ENCODE data around the gene PHF19.

PHF19 gene

GRCh38 chr9:120845255-120845654 lies 31.7 kb downstream of the PHF19 start:
- DNase-seq (peak; percentile 35 to 61), ATAC-seq (peak; percentile 43)
- Mint-ChIP-seq H3K4me3 (peak overlapping the region; percentile 99 to 100), H3K9me3 (no peaks in the 10 kb centered on the region), H3K4me1 (peaks cover 73% of the 10 kb centered on the region), H3K27me3 (no peaks in the 10 kb centered on the region), H3K27ac (peak overlapping the region; percentile 94 to 99)

GRCh38 chr9:120842685-120843485 lies 34.1 kb downstream of the PHF19 start, which contains the start of gene PSMD5:
Gene PSMD5, minus strand, starts transcription at chr9:120842922. Its CDS starts 13 bp downstream, at chr9:120842909.
- Mint-ChIP-seq H3K27ac (peak within 1 kb of the TSS; percentile 99 to 100), H3K27me3 (no peaks in the 10 kb centered on the region), H3K4me3 (peak within 1 kb of the TSS; percentile 99 to 100), H3K9me3 (no peaks in the 10 kb centered on the region), H3K4me1 (peaks cover 80% of the 10 kb centered on the region)
- ATAC-seq (peak; percentile 94), DNase-seq (peak; percentile 96 to 99)

DNA sequence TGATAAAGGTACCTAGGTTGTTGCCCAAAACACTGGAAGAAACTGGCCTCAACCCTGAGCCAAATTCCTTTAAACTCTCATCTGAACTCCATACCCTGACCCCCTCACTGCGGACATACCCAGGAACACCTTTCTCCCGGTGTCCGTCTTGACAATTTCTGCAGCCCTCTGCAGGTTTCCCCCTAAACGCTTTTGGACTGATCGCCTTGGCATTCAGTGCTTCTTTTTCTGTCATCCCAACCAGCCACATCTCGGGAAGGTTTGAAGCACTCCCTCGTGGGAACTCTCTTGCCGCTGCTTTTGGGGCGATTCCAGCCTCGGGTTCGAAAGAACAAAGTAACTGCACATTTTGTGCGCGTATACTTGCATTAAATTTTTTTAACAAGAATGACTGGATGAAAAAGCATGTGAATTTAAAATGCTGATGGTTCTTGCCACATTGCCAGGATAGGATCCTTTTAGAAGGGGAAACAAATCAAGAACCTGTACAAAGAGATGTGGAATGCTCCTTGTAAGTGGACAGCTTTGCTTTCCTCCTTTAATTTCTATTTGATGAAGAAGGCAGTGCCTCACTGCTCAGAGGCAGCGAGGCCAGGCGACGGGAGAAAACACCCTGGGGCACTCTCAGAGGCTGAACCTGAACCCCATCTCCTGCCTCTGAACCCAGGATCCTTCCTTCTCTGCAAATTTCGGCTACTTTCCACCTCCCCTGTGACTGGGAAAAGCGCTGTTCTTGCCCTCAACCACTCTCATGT lies 34.9 kb downstream of the PHF19 start:
- peak; percentile 0 for ATAC-seq
- Mint-ChIP-seq H3K27ac (peak overlapping the region; percentile 99 to 100), H3K4me1 (peaks cover 80% of the 10 kb centered on the region), H3K27me3 (no peaks in the 10 kb centered on the region), H3K9me3 (no peaks in the 10 kb centered on the region), H3K4me3 (peak overlapping the region; percentile 99 to 100)
- DNase-seq: no peak

DNA sequence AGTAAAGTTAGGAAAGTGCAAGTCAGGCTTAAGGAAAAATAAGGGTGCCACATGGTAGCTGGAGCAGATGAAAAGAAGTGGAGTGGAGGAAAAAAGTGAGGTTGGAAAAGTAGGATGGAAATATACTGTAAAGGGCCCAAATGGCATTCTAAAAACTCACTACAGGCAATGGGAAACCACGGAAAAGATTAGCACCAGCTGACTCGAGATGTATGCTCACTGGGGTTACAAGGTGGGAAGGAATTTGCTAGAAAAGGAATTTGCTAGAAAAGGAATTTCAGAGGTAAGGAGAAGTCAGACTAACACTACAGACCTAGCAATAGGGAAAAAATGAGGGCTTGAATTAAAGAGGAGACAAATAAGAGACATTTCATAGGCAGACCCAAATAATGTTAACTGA lies 37.8 kb downstream of the PHF19 start:
- H3K27me3 Mint-ChIP-seq: no peaks in the 10 kb centered on the region
- DNase-seq (no peak), ATAC-seq (no peak)
- H3K27ac Mint-ChIP-seq: peak overlapping the region in 1 of 2 donors; percentile 16
- no peaks in the 10 kb centered on the region for H3K9me3 Mint-ChIP-seq
- peaks cover 60% of the 10 kb centered on the region for H3K4me1 Mint-ChIP-seq
- peak overlapping the region; percentile 2 to 59 for H3K4me3 Mint-ChIP-seq

DNA sequence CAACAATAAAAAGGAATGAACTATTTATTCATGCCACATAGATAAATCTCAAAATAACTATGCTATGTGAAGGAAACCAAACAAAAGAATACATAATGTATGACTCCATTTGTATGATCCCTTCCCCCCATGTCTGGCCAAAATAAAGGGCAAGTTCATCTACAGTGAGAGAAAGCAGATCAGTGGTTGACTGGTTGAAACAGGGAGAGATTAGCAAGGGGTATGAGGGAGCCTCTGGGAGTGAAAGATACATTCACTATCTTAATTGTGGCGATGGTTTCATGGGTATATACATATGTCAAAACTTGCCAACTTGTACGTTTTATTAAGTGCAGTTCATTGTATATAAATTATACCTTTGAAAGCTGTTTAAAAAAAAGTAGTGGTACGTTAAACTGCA lies 39.1 kb downstream of the PHF19 start:
- no peaks in the 10 kb centered on the region for H3K27me3 Mint-ChIP-seq
- H3K4me3 Mint-ChIP-seq: peak overlapping the region in 1 of 2 donors; percentile 46
- DNase-seq: no peak
- peak overlapping the region in 1 of 2 donors; percentile 85 for H3K27ac Mint-ChIP-seq
- ATAC-seq: no peak
- peaks cover 57% of the 10 kb centered on the region for H3K4me1 Mint-ChIP-seq
- H3K9me3 Mint-ChIP-seq: no peaks in the 10 kb centered on the region

GRCh38 chr9:120833325-120833724 lies 43.7 kb downstream of the PHF19 start:
- Mint-ChIP-seq H3K27me3 (no peaks in the 10 kb centered on the region), H3K4me1 (peaks cover 23% of the 10 kb centered on the region), H3K4me3 (no peak overlapping the region), H3K27ac (peak overlapping the region in 1 of 2 donors; percentile 49), H3K9me3 (no peaks in the 10 kb centered on the region)
- DNase-seq (no peak), ATAC-seq (no peak)

- peak overlapping the region in 1 of 2 donors; percentile 13 for H3K27ac Mint-ChIP-seq
- H3K4me3 Mint-ChIP-seq: no peak overlapping the region
- no peak for DNase-seq
- H3K27me3 Mint-ChIP-seq: no peaks in the 10 kb centered on the region
- H3K9me3 Mint-ChIP-seq: no peaks in the 10 kb centered on the region
- H3K4me1 Mint-ChIP-seq: peaks cover 18% of the 10 kb centered on the region
- ATAC-seq: no peak
Measured at GRCh38 chr9:120832807-120833206, 44.2 kb downstream of the PHF19 start.

GRCh38 chr9:120830865-120831264 lies 46.1 kb downstream of the PHF19 start:
- Mint-ChIP-seq H3K27me3 (no peaks in the 10 kb centered on the region), H3K27ac (no peak overlapping the region), H3K4me3 (no peak overlapping the region), H3K4me1 (peaks cover 9% of the 10 kb centered on the region), H3K9me3 (no peaks in the 10 kb centered on the region)
- no peak for DNase-seq
- ATAC-seq: no peak

- Mint-ChIP-seq H3K27ac (no peak overlapping the region), H3K4me1 (peaks cover 9% of the 10 kb centered on the region), H3K9me3 (no peaks in the 10 kb centered on the region), H3K4me3 (no peak overlapping the region), H3K27me3 (no peaks in the 10 kb centered on the region)
- ATAC-seq: no peak
- no peak for DNase-seq
Measured at GRCh38 chr9:120830151-120830550, 46.8 kb downstream of the PHF19 start.

GRCh38 chr9:120829650-120830049 lies 47.3 kb downstream of the PHF19 start:
- Mint-ChIP-seq H3K4me3 (no peak overlapping the region), H3K27ac (peak overlapping the region; percentile 2 to 5), H3K9me3 (no peaks in the 10 kb centered on the region), H3K27me3 (no peaks in the 10 kb centered on the region), H3K4me1 (peaks cover 6% of the 10 kb centered on the region)
- ATAC-seq: no peak
- DNase-seq: no peak

DNA sequence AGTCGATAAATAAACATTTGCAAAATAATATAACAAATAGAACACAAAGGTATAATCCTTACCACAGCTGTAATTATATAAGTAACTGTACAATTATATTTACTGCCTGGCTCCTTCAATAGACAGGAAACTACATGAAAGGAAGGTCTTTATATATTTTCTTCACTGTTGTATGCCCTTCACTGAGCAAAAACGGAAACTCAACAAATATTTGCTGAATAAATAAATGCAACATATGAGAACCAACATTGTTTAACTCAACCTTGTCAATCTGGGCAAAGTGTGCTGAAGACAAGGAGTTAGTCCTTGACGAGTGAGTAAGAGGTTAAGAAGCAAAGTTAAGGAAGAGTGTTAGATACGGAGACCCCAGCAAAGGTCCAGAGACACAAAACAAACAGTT lies 56.9 kb downstream of the PHF19 start:
- peak overlapping the region in 1 of 2 donors; percentile 20 for H3K27ac Mint-ChIP-seq

GRCh38 chr9:120818595-120818994 lies 58.4 kb downstream of the PHF19 start:
- Mint-ChIP-seq H3K4me3 (no peak overlapping the region), H3K27ac (no peak overlapping the region), H3K27me3 (no peaks in the 10 kb centered on the region), H3K9me3 (no peaks in the 10 kb centered on the region), H3K4me1 (peaks cover 3% of the 10 kb centered on the region)
- DNase-seq (no peak), ATAC-seq (no peak)

More for the DNA sequence above, 56.9 kb downstream of the PHF19 start:
- H3K9me3 Mint-ChIP-seq: no peaks in the 10 kb centered on the region
- no peak for ATAC-seq
- no peak overlapping the region for H3K4me3 Mint-ChIP-seq
- DNase-seq: no peak
- no peaks in the 10 kb centered on the region for H3K4me1 Mint-ChIP-seq
- no peaks in the 10 kb centered on the region for H3K27me3 Mint-ChIP-seq

DNA sequence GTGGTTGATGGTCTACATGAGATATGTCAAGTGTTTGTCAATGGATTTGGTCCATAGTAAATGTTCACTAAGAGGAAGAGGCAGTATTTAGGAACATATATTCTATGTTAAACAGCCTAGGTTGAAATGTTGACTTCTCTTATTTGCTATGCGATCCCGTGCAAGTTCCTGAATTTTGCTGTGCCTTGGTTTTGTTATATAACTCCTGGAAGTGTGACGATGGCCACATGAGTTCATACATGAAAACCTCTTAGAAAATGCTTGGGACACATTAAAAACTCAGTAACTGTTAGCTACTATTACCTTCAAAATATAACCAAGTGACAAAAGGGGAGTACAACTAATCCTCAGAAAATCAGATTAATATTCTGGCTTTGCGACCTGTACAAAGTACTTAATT lies 61.9 kb downstream of the PHF19 start:
- Mint-ChIP-seq H3K27me3 (no peaks in the 10 kb centered on the region), H3K4me1 (peaks cover 14% of the 10 kb centered on the region), H3K27ac (no peak overlapping the region), H3K9me3 (no peaks in the 10 kb centered on the region), H3K4me3 (no peak overlapping the region)
- no peak for ATAC-seq
- no peak for DNase-seq

- H3K4me1 Mint-ChIP-seq: peaks cover 14% of the 10 kb centered on the region
- peaks cover 28 to 51% of the 10 kb centered on the region in 2 donors for H3K9me3 Mint-ChIP-seq
Measured at GRCh38 chr9:120808931-120809330, 68.1 kb downstream of the PHF19 start.

DNA sequence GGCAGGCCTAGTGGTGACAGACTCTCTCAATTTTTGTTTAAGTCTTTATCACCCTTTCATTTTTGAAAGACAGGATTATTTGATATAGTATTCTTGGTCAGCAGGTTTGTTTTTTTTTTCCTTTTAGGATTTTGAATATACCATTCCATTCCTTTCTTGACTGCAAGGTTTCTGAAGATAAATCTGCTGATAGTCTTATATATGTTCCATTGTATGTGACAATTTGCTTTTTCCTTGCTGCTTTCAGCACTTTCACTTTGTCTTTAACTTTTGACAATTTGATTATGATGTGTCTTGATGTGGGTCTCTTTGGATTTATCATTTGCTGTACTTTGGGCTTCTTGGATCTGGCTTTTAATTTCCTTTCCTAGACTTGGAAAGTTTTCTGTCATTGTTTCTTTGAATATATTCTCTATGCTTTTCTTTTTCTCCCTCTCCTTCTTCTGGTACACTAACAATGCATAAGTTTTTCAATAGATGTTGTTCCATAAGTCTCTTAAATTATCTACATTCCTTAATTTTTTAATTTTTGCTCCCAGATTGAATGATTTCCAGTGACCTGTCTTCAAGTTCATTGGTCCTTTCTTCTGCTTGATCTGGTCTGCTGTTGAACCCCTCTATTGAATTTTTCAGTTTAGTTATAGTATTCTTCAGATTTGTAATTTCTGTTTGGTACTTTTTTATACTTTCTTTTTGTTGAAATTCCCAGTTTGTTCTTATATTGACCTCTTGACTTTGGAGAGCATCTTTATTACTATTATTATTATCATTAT lies 69.2 kb downstream of the PHF19 start:
- Mint-ChIP-seq H3K9me3 (peaks cover 28 to 52% of the 10 kb centered on the region in 2 donors), H3K27ac (no peak overlapping the region), H3K27me3 (no peaks in the 10 kb centered on the region), H3K4me3 (no peak overlapping the region), H3K4me1 (peaks cover 4% of the 10 kb centered on the region)
- DNase-seq (no peak), ATAC-seq (no peak)

More at GRCh38 chr9:120808931-120809330, 68.1 kb downstream of the PHF19 start:
- DNase-seq (no peak), ATAC-seq (no peak)
- Mint-ChIP-seq H3K27me3 (no peaks in the 10 kb centered on the region), H3K27ac (no peak overlapping the region), H3K4me3 (no peak overlapping the region)

All from stimulated activated naive CD8-positive, alpha-beta T cell treated with anti-CD3 and anti-CD28 coated beads, Interleukin-15, amount 100 ng/mL, for 72 hours (primary cell).